Activated CD8-positive, alpha-beta memory T cell treated with anti-CD3 and anti-CD28 coated beads for 1 hour (primary cell): ENCODE measurements around the gene MSX1.

ENCODE experiments used
- DNase-seq, 2 donors: peaks; one replicate each; pipeline ENCODE4 v3.0.0-alpha.2; 2020; ENCODE audit warnings: low read depth in 1 of 2; ENCODE audit errors: extremely low read depth in 1 of 2

The MSX1 gene

GRCh38 chr4:4840351-4840750, 19.1 kb upstream of the MSX1 start:
- no peak for DNase-seq

DNA sequence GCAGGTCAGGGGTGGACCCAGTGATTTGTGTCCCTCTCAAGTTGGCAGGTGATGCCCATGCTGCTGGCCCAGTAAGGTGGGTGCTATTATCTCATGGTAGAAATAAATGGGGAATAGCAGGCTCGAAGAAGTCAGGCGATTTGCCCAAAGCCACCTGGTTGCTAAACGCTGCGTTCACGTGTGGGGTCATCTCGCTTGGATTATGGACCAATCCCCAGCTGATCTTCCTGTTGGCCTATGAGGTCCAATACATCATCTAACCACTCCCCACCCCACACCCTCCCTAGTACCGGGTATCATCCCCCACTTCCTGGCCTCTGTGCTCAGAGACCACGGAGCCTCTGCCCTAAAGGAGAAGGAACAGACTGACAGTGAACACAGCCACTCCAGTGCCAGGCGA, 18.3 kb upstream of the MSX1 start:
- DNase-seq = no peak

GRCh38 chr4:4842476-4843441, 16.7 kb upstream of the MSX1 start:
- no peak for DNase-seq

GRCh38 chr4:4843635-4844291, 15.7 kb upstream of the MSX1 start:
- DNase-seq = no peak

DNA sequence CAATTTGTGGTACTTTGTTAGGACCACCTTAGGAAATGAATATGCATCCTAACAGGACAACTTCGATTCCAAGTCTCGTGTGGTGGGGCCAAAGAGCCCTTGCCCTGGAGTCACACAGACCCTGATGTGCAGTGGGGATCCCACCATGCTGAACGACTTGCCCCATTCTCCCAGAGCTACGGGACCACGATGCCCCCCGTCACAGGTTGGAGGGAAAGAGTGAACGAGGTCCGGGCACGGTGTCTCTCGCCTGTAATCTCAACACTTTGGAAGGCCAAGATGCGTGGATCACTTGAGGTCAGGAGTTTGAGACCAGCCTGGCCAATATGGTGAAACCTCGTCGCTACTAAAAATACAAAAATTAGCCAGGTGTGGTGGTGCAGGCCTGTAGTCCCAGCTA, 14.4 kb upstream of the MSX1 start:
- DNase-seq = no peak

DNA sequence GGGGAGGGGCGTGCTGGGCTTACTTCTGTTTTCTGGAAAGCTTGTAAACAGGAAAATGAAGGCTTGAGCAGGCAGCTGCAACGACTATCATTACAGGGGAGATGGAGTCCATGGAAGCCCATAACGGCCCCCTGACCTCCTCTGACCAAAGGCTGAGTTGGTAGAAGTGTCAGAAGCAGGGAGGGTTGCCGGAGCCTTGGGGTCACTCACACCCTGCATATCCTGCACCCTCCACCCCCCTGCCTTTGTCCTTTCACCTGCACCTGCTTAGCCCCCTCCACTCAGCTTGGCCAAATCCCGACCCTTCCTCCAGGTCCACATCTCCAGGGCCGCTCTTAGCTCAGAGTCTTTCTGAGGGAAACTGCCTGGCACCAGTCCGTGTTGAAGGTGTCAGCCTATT, 12.5 kb upstream of the MSX1 start:
- no peak for DNase-seq

- DNase-seq = no peak
Observed at GRCh38 chr4:4848540-4848939, 10.9 kb upstream of the MSX1 start.

- DNase-seq = no peak
Observed at GRCh38 chr4:4849106-4849505, 10.4 kb upstream of the MSX1 start.

GRCh38 chr4:4849524-4850193, 9.8 kb upstream of the MSX1 start:
- no peak for DNase-seq

- DNase-seq = no peak
Observed at GRCh38 chr4:4851081-4851480, 8.4 kb upstream of the MSX1 start.

DNA sequence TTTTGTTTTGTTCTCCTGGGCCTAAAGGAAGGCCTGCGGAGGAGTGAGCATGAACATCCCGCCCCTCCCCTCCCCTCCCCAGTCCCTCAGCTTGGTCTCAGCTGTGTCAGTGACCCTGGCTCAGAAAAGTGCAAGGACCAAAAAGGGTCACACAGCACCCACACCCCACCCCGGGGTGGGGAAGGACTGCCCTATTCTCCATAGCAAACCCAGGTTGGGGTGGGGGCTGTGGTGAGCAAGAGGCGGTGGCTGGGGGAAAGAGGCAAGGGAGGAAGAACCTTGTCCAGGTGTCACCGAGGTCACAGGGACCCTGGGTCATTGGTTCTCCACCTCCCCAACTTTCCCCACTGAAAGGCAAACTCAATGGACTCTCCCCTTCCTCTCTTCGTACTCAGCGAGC, 7.6 kb upstream of the MSX1 start:
- DNase-seq = no peak

DNA sequence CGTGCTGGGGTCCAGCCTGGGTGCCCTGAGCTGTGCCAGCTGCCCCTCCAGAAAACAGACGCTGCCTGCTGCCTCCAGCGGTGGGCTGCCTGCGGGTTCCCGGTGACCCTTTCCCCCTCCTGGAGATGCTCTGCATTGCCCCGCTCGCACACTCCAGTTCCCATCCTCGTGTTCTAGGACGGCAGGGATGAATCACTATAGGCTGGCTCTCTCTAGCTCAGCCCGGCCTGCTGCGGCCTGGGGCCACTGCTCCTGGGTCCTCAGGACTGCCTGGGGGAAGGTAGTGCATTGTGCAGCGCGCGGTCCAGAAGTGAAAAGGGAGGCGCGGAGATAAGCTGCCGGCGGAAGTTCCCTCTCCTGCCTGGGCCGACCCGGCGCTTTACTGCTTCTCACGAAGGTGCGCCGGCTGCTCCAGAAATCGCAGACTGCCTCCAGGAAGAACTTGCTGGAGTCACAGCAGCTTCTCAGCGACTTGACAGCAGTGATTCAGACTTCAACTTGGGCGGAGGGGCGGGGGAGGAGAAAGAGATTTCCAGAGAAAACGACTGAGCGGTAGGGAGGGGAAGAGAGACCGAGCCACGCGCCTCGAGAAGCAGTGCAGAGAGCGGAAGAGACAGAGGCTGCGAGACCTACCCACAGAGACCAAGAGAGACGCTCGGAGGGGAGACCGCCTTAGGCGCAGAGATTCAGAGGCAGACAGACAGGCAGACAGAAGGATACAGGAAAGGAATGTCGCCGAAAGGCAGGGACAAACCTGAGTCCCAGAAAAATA, 6.7 kb upstream of the MSX1 start:
- DNase-seq = no peak

- DNase-seq = no peak
Observed at GRCh38 chr4:4853371-4853823, 6.1 kb upstream of the MSX1 start.

- DNase-seq = no peak
Observed at GRCh38 chr4:4853921-4854648, 5.4 kb upstream of the MSX1 start.

- DNase-seq = no peak
Observed at GRCh38 chr4:4854649-4855295, 4.7 kb upstream of the MSX1 start.

DNA sequence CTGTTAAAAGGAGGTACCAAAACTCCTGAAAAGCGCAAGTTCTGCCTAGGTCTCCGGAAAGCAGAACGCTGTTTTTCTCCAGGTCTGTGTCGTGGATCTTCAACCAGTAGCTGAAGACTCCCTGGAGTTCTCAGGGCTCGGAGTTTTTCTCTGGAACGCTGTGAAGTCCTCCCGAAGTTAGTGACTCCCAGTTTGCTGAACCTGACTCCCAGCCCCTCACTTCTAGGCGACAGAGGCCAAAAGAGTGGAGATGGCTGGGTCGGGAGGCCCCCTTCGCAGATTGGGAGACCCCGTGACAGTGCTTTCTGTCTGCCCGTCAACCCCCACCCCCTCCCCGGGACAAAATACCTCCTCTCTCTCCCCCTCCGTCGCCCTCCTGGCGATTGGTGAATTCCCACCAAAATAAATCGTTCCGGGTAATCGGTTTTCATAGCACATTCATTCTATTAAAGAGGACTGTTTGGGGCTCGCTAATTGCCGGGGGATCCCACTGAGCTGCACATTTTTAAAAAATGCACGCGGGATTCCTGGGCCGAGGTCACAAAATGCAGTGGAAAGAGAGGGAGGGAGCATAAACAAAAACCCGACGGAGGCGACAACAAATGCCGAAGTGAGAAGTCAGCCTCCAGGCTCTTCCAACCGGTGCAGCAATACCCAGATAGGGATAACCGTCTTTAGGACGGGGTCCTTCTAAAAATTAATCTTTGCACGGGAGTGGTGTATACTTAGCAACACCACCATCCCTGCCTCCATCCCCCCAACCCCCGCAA, 4.0 kb upstream of the MSX1 start:
- DNase-seq = no peak

DNA sequence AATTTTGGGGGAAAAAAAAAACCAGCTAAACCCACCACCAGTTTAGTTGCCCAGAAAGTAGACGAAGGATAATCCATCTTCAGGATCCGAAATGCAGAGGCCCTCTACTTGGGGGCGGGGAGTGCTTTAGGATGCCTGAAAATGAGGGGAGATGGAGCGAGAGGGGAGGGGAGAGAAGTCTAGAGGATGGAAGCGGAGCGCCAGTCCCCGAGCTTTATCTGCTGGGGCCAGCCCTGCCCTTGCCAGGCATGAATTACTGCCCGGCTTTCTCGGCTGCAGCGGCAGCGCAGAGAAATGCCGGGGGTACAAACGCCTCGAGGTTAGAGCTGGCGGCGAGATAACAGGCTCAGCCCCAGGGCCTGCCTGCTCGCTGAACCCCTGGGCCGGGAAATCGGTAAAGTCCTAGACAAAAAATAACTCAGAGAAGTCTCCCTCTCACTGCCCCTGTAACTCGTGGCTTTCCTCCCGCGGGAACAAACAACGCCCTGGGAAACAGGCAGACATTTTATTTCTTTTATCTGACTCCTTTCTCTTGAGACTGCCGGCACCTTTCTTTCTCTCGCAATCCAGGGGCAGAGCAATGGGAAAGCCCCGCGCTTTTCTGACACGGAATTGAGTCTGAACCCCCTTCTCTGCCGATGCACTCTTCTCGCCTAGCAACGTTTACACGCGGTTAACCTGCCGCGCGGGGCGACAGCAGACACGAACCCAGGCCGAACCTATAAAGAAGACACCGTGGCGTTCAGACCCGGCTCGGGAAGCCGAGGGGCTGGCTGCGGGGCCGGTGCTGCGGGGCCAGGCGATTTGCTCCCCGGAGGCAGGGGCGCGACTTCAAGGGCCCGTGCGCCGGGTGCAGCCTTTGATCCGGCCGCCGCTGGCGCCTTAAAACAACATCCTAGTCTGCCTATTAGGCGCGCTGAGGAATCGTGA, 3.1 kb upstream of the MSX1 start:
- no peak for DNase-seq
